ENCODE results near the gene CARS1.
"Not testable (repeated sequence)": the region's sequence is repeated elsewhere in the genome, so short reads cannot be mapped to it uniquely, and the experiment has no call there.

The CARS1 gene

GRCh38 chr11:3077189-3077836 lies 20.1 kb upstream of the CARS1 start:
- Histone ChIP-seq H3K4me3 (no peak overlapping the region), H3K9ac (no peak overlapping the region), H3K4me2 (no peak overlapping the region), H3K27ac (no peak overlapping the region), H3K36me3 (no peaks in the 10 kb centered on the region), H3K4me1 (peaks cover 0 to 10% (median 8%) of the 10 kb centered on the region in 10 experiments; a peak in 13 of 20 replicates), H4K20me1 (no peaks in the 10 kb centered on the region), H3K27me3 (no peaks in the 10 kb centered on the region), H3K9me3 (replicated peaks in 1 of 11) (no peaks in the 10 kb centered on the region)
- TF ChIP-seq Cebpa-rat (IDR thresholded peaks at IDR 0.05): no peak

DNA sequence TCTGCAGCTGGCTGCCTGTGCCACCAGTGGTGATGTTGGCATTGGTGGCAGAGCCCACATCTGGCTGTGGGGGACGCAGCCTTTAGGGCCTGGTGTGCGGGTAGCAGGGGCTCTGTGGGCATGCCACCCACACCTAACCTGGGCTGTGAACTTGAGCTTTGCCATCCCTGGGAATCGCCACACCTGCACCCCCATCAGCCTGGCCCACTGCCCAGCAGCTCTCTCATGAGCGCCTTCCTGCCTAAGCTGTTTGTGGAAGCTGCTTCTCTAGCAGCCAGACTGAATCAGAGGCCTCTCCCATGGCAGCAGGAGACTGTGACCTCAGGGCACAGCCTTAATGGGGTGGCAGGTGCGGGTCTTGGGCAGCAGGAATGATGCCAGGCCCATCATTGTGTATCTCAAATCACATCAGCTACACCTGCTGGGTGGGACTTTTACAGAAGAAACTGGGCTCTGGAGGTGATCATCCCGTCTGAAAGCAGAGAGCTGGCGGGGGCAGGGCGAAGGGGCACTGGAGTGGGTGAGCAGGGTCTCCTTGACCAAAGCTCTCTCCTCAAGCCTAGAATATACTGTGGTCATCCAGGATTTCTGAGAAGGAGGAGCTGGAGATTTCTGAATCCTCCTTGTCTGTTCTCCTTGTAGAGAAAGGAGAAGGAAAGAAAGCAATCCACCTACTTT lies 17.8 kb upstream of the CARS1 start:
- Histone ChIP-seq H3K4me2 (no peak overlapping the region), H3K4me1 (peaks cover 0 to 10% (median 8%) of the 10 kb centered on the region in 10 experiments; a peak in 13 of 20 replicates), H3K9ac (no peak overlapping the region), H4K20me1 (no peaks in the 10 kb centered on the region), H3K9me3 (replicated peaks in 1 of 11) (no peaks in the 10 kb centered on the region), H3K36me3 (no peaks in the 10 kb centered on the region), H3K27ac (no peak overlapping the region), H3K4me3 (no peak overlapping the region), H3K27me3 (no peaks in the 10 kb centered on the region)
- TF ChIP-seq Cebpa-rat (IDR thresholded peaks at IDR 0.05): no peak

DNA sequence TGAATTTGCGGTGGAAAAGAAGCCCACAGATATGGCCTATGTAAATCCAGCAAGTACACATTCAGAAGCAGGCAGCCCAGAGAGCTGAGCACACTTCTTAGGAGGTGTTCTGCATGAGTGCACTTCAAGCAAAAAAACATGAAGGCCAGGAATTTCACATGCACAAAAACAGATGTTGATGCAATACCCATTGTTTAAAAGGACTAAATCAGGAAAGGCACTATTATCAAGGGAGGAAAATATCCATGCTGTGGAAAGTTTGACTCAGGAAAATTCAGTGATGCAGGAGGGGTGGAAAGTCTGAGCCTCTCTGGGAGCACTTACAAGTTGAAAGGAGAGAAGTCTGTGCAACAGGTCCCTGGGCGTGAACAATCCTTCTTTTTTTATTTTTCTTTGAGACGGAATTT lies 15.8 kb upstream of the CARS1 start:
- H3K9me3 ChIP-seq (replicated peaks in 1 of 11): peaks cover 0 to under 1% (median 0%) of the 10 kb centered on the region in 11 experiments; a peak in 1 of 22 replicates
- H3K36me3 ChIP-seq: no peaks in the 10 kb centered on the region
- H3K27me3 ChIP-seq: no peaks in the 10 kb centered on the region
- H3K27ac ChIP-seq: no peak overlapping the region
- H3K4me3 ChIP-seq: no peak overlapping the region
- no peaks in the 10 kb centered on the region for H4K20me1 ChIP-seq
- no peak overlapping the region for H3K9ac ChIP-seq
- peak overlapping the region in 7 of 11 experiments; percentile 7 to 45 (median 31); a peak in 10 of 22 replicates for H3K4me2 ChIP-seq
- no peak for TF ChIP-seq Cebpa-rat (IDR thresholded peaks at IDR 0.05)
- H3K4me1 ChIP-seq: peaks cover 0 to 10% (median 8%) of the 10 kb centered on the region in 10 experiments; a peak in 13 of 20 replicates

GRCh38 chr11:3069425-3069824 lies 12.2 kb upstream of the CARS1 start:
- H3K27me3 ChIP-seq: no peaks in the 10 kb centered on the region

DNA sequence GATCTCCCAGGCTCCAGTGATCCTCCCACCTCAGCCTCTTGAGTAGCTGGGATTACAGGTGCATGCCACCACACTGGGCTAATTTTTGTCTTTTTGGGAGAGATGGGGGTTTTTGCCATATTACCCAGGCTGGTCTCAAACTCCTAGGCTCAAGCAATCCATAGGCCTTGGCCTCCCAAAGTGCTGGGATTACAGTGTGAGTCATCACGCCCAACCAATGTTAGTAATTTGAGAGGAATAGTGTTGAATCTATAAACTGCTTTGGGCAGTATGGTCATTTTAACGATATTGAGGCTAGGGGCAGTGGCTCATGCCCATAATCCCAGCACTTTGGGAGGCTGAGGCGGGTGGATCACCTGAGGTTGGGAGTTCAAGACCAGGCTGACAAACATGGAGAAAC lies 9.1 kb upstream of the CARS1 start:
- not testable (repeated sequence) for H3K27ac ChIP-seq, H3K4me2 ChIP-seq, H3K4me1 ChIP-seq, H4K20me1 ChIP-seq, H3K4me3 ChIP-seq, H3K36me3 ChIP-seq, H3K9ac ChIP-seq, H3K27me3 ChIP-seq
- H3K9me3 ChIP-seq (replicated peaks in 1 of 11): peaks cover 12 to 44% (median 31%) of the 10 kb centered on the region in 11 experiments

More at GRCh38 chr11:3069425-3069824, 12.2 kb upstream of the CARS1 start:
- Histone ChIP-seq H3K9me3 (replicated peaks in 1 of 11) (peaks cover 12 to 36% (median 23%) of the 10 kb centered on the region in 11 experiments), H3K4me2 (no peak overlapping the region), H3K9ac (no peak overlapping the region), H3K4me1 (peaks cover 0 to 10% (median 8%) of the 10 kb centered on the region in 10 experiments; a peak in 13 of 20 replicates), H3K36me3 (0 out of 22 replicates have a peak, but pooled peaks cover 0 to 3% (median 0%) of the 10 kb centered on the region in 11 experiments), H3K4me3 (no peak overlapping the region), H4K20me1 (no peaks in the 10 kb centered on the region), H3K27ac (no peak overlapping the region)
- TF ChIP-seq Cebpa-rat (IDR thresholded peaks at IDR 0.05): no peak

DNA sequence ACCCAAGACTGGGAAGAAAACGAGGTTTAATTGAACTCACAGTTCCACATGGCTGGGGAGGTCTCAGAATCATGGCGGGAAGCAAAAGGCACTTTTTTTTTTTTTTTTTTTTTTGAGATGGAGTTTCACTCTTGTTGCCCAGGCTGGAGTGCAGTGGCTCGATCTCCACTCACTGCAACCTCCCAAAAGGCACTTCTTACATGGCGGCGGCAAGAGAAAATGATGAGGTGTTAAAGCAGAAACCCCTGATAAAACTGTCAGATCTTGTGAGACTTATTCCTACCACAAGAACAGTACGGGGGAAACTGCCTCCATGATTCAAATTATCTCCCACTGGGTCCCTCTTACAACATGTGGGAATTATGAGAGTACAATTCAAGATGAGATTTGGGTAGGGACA lies 7.5 kb upstream of the CARS1 start:
- not testable (repeated sequence) for H3K36me3 ChIP-seq

DNA sequence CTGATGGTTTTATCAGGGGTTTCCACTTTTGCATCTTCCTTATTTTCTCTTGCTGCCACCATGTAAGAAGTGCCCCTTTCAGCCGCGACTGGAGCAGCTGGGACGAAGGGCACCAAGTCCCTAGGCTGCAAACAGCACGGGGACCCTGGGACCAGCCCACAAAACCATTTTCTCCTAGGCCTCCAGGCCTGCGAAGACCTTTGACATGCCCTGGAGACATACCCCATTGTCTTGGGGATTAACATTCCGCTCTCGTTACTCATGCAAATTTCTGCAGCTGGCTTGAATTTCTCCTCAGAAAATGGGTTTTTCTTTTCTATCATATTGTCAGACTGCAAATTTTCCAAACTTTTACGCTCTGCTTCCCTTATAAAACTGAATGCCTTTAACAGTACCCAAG lies 6.7 kb upstream of the CARS1 start:
- H3K4me1 ChIP-seq, H3K27me3 ChIP-seq, H3K36me3 ChIP-seq, H3K27ac ChIP-seq, H3K9ac ChIP-seq, H4K20me1 ChIP-seq, H3K4me3 ChIP-seq: not testable (repeated sequence)
- H3K9me3 ChIP-seq (replicated peaks in 1 of 11): peaks cover 12 to 44% (median 31%) of the 10 kb centered on the region in 11 experiments
- peak overlapping the region in 1 of 11 experiments; percentile 7; a peak in 1 of 22 replicates for H3K4me2 ChIP-seq

More for the DNA sequence above, 7.5 kb upstream of the CARS1 start:
- H3K9ac ChIP-seq, H4K20me1 ChIP-seq, H3K27ac ChIP-seq, H3K4me1 ChIP-seq, H3K4me2 ChIP-seq, H3K4me3 ChIP-seq, H3K27me3 ChIP-seq: not testable (repeated sequence)
- peaks cover 12 to 44% (median 31%) of the 10 kb centered on the region in 11 experiments for H3K9me3 ChIP-seq (replicated peaks in 1 of 11)

DNA sequence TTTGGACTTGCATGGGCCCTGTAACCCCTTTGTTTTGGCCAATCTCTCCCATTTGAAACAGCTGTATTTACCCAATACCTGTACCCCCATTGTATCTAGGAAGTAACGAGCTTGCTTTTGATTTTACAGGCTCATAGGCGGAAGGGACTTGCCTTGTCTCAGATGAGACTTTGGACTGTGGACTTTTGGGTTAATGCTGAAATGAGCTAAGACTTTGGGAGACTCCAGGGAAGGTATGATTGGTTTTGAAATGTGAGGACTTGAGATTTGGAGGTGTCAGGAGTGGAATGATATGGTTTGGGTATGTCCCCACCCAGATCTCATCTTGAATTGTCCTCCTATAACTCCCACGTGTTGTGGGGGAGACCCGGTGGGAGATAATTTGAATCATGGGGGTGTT lies 6.2 kb upstream of the CARS1 start:
- H3K4me2 ChIP-seq: 0 out of 22 replicates have a peak overlapping the region, but pooled peaks of 1 of the 11 experiments have one; percentile 7
- not testable (repeated sequence) for H3K27me3 ChIP-seq, H4K20me1 ChIP-seq, H3K36me3 ChIP-seq, H3K27ac ChIP-seq, H3K9ac ChIP-seq, H3K4me1 ChIP-seq, H3K4me3 ChIP-seq
- peaks cover 12 to 44% (median 31%) of the 10 kb centered on the region in 11 experiments for H3K9me3 ChIP-seq (replicated peaks in 1 of 11)

- peaks cover 0 to 14% (median 9%) of the 10 kb centered on the region in 11 experiments; a peak in 16 of 22 replicates for H4K20me1 ChIP-seq
Observed at GRCh38 chr11:3060436-3061025, 3.3 kb upstream of the CARS1 start.

More at GRCh38 chr11:3060436-3061025, 3.3 kb upstream of the CARS1 start:
- H3K9ac ChIP-seq: no peak overlapping the region
- H3K4me1 ChIP-seq: peaks cover 11 to 25% (median 17%) of the 10 kb centered on the region in 10 experiments
- no peaks in the 10 kb centered on the region for H3K27me3 ChIP-seq
- H3K4me2 ChIP-seq: no peak overlapping the region
- no peak for TF ChIP-seq Cebpa-rat (IDR thresholded peaks at IDR 0.05)
- 0 out of 22 replicates have a peak, but pooled peaks cover 0 to 3% (median 0%) of the 10 kb centered on the region in 11 experiments for H3K36me3 ChIP-seq
- peaks cover 12 to 20% (median 19%) of the 10 kb centered on the region in 11 experiments for H3K9me3 ChIP-seq (replicated peaks in 1 of 11)
- no peak overlapping the region for H3K4me3 ChIP-seq
- H3K27ac ChIP-seq: no peak overlapping the region

All from BLaER1 treated with 17β-estradiol and CSF1 and Interleukin-3, amounts not matched to agents 10 nM and 100 nM (cell line).